Spinal cord (tissue), 10 donors: Measurements from ENCODE around the gene ACADVL. TPM values are rescaled to one million over a fixed set of nuclear protein-coding genes. Genes with fewer than 3 reads are reported as not detected.

Experiments used
- DNase-seq, 6 donors: peaks; one replicate each; pipeline versions ENCODE4 v3.0.0 to v3.0.0-alpha.2; 2013 to 2015; ENCODE audit warnings: low spot score in 6 of 6, low read depth in 4 of 6
- H3K27ac ChIP-seq: one replicate; pipeline ENCODE4 v1.5.1; 2013; ENCODE audit warnings: low read depth, low read length, control low read depth
- H3K27me3 ChIP-seq: one replicate; pipeline ENCODE4 v1.6.1; 2013; ENCODE audit warnings: low read length; ENCODE audit not compliant: control insufficient read depth, insufficient read depth
- H3K36me3 ChIP-seq: one replicate; pipeline ENCODE4 v1.6.1; 2013; ENCODE audit warnings: low read length; ENCODE audit not compliant: control insufficient read depth, insufficient read depth
- H3K4me1 ChIP-seq: one replicate; pipeline ENCODE4 v1.6.1; 2013; ENCODE audit warnings: low read length; ENCODE audit not compliant: control insufficient read depth, insufficient read depth
- H3K4me3 ChIP-seq: one replicate; pipeline ENCODE4 v1.5.1; 2013; ENCODE audit warnings: low read depth, low read length, control low read depth
- H3K9me3 ChIP-seq: one replicate; pipeline ENCODE4 v1.6.1; 2013; ENCODE audit warnings: low read length; ENCODE audit not compliant: control insufficient read depth, insufficient read depth
- WGBS: methylation state at CpG from one replicate; pipeline ENCODE4 v1.1.5; 2013; ENCODE audit warnings: missing lambda C conversion rate; ENCODE audit not compliant: insufficient coverage; 5-methylcytosine and 5-hydroxymethylcytosine counted together
- polyA plus RNA-seq, 2 donors: library from polyadenylated mRNA; unstranded; fragments of 120-200 nt; gene quantifications; one replicate each; pipeline ENCODE4 v1.2.1, GENCODE V29; 2013; ENCODE audit not compliant: insufficient read length in 2 of 2
- total RNA-seq, 2 donors: library from RNA; depleted of rRNA in 1 of 2; stranded (reverse); fragments of 120-200 nt in 1 of 2; fragments of >200 nt in 1 of 2; gene quantifications; one replicate each; pipeline versions ENCODE4 v1.2.3 to v1.2.4, GENCODE V29; 2013 to 2014
- donor health status: healthy.

ACADVL gene
- total and polyA plus RNA-seq, 4 donors, result 131 to 478 (median 418) TPM

GRCh38 chr17:7205561-7205960 is 14.2 kb upstream of the ACADVL start:
- H3K36me3 ChIP-seq, result peaks cover 54% of the 10 kb centered on the region
- no peaks in the 10 kb centered on the region for H3K27me3 ChIP-seq
- peak overlapping the region; percentile 92 for H3K27ac ChIP-seq
- peaks cover 58% of the 10 kb centered on the region for H3K4me1 ChIP-seq
- WGBS, result 10% methylated on average over 11 of the region's 15 CpGs
- H3K9me3 ChIP-seq, result no peaks in the 10 kb centered on the region
- no peak for DNase-seq
- H3K4me3 ChIP-seq, result peak overlapping the region; percentile 71

DNA sequence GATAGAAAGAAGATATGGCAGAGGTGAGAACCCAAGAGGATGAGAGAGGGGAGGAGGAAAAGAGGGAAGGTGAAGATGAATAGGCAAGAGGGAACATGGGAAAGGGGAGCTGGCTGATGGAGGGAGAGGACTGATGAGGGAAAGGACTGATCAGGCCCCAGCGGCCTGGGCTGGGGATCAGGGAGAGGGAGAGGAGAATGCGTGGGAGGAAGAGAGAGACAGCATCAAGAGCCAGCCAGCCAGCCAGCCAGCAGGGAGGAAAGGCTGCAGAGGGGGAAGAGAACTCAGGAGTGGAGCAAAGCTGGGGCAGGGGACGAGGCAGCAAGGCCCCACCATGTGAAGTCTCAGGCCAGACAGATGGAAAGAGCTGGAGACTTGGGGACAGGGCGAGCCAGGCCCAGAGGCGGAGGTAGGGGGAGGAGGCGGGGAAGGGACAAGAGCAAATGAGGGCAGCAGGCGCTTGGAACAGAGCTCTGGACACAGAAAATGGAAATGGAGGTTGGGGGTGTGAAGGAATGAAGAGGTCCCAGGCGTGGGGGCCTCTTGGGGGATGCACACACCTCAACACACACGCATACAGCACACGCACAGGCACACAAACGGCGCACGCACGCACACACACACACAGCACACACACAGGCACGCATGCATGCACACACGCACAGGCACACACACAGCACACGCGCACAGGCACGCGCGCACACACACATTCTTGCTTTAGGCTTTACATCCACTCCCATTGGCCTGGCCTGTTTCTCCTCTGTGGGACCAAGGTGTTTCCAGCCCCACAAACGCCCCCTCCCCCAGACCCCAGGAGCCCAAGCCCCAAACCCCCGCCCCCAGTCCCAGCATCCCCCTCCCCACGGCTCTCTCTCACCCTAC is 12.4 kb upstream of the ACADVL start:
- H3K9me3 ChIP-seq, result no peaks in the 10 kb centered on the region
- peaks cover 71% of the 10 kb centered on the region for H3K4me1 ChIP-seq
- H3K27ac ChIP-seq, result peak overlapping the region; percentile 47
- H3K4me3 ChIP-seq, result no peak overlapping the region
- DNase-seq, result no peak
- H3K27me3 ChIP-seq, result no peaks in the 10 kb centered on the region
- WGBS, result 66% methylated on average over 21 of the region's 24 CpGs
- peaks cover 41% of the 10 kb centered on the region for H3K36me3 ChIP-seq

- peaks cover 78% of the 10 kb centered on the region for H3K4me1 ChIP-seq
- WGBS, result 30% methylated on average over 17 of the region's 21 CpGs
- no peaks in the 10 kb centered on the region for H3K9me3 ChIP-seq
- no peak overlapping the region for H3K4me3 ChIP-seq
- DNase-seq, result no peak
- H3K27me3 ChIP-seq, result no peaks in the 10 kb centered on the region
- no peak overlapping the region for H3K27ac ChIP-seq
- H3K36me3 ChIP-seq, result peaks cover 34% of the 10 kb centered on the region
Observed at GRCh38 chr17:7208027-7208571, 11.6 kb upstream of the ACADVL start.

GRCh38 chr17:7208754-7209460 is 10.8 kb upstream of the ACADVL start:
- 80% methylated on average over 7 of the region's 9 CpGs for WGBS
- Histone ChIP-seq H3K27ac (no peak overlapping the region), H3K4me1 (peaks cover 82% of the 10 kb centered on the region), H3K4me3 (no peak overlapping the region), H3K27me3 (no peaks in the 10 kb centered on the region), H3K36me3 (peaks cover 26% of the 10 kb centered on the region), H3K9me3 (no peaks in the 10 kb centered on the region)
- DNase-seq, result no peak

DNA sequence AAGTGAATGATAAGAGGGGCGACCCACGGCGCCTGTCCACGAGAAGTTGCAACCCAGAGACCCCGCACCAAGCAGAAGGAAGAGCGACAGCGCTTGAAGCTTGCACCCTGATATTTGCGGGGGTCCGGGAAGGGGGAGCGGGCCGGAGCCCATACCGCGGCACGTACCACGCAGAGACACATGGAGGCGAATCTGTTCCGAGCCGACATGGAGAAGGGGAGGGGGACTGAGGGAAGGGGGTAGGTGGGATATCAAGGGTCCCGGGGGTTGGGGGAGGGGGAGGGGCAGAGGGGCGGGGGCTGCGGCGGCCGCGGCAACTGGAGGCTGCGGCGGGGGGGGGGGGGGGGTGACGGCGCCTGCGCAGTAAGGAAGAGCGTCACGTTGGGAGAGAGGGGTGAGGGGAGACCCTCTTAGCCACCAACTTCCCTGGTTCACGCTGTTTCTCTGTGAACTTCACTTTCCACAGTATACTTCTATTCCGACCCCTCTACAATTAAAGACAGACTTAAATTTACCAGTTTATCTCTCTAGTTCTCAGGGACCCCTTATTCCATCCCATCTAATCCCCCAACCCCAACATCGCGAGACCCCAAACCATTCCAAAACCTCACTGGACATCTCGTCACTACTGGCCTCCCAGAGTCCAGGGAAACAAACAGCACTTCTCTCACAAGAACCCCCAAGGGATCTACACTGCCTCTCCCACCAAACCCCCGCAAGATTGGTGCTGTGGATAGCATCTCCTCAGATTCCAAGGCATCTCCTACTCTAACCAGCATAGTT is 8.1 kb upstream of the ACADVL start:
- Histone ChIP-seq H3K4me1 (peaks cover 82% of the 10 kb centered on the region), H3K27me3 (no peaks in the 10 kb centered on the region), H3K4me3 (peak overlapping the region; percentile 14), H3K9me3 (no peaks in the 10 kb centered on the region), H3K36me3 (peaks cover 20% of the 10 kb centered on the region), H3K27ac (no peak overlapping the region)
- 15% methylated on average over 15 of the region's 37 CpGs for WGBS
- DNase-seq, result peak in 1 of 6 donors; percentile 71

DNA sequence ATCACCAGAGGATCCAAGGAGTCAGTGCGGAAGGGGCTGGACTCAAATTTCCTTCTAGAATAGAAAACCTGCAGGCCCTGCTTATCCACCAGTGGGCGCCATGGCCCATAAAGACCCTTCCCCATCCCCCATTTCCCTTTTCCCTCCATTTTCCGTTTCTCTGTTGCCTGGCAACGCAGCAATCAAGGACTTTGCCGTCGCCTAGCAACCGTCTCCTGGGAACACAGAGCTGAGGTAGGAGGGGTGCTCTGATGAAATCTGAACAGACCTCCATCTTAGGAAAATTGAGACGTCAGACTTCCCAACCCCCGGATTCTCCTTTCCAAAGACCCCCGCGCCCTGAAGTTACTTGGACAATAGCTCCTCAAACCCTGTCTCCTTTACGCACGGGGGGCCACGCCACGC is 5.8 kb upstream of the ACADVL start:
- DNase-seq, result peak in 5 of 6 donors; percentile 93 to 100 (median 98)
- 0% methylated on average over 9 of the region's 15 CpGs for WGBS
- Histone ChIP-seq H3K9me3 (no peaks in the 10 kb centered on the region), H3K27ac (peak overlapping the region; percentile 99), H3K27me3 (no peaks in the 10 kb centered on the region), H3K36me3 (peaks cover 4% of the 10 kb centered on the region), H3K4me3 (peak overlapping the region; percentile 72), H3K4me1 (peaks cover 80% of the 10 kb centered on the region)

DNA sequence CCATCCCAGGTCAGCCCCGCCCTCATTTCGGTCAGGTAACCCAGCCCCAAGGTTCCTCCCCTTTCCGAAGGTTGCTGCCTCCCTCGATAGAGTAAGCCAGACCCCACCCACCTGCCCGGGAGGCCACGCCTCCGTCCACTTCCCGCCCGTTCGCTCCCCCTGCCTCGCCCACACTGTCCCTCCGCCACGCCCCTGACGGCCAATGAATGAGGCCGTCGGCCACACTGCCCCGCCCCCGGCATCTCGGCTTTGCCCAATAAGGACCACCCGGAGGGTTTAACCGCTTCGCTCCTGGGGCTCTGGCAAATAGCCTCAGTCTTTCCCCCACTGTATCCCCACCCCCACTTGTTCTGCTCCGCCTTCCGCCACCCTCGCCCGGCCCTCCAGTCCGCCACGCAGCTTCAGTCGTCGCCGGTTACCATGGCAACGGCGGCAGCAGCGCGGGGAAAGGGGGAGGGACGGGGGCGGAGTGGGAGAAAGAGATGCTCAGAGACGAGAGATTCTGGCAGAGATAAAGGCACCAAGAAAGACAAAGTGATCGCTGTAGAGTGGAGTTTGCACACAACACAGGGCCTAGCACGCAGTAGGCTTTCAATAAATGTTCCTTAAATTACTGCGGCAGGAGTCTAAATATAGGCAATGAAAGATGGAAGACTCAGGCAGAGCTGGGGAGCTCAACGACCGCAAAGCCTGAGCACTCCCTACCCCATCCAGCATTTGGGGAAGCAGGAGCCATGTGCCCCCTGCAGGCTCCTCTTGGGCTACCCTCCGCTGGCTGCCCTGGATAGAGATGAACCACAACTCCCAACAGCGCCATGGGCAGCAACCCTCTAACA is 5.2 kb upstream of the ACADVL start:
- DNase-seq, result peak; percentile 91 to 100 (median 98)
- Histone ChIP-seq H3K27ac (peak overlapping the region; percentile 99), H3K4me3 (peak overlapping the region; percentile 72), H3K9me3 (no peaks in the 10 kb centered on the region), H3K4me1 (peaks cover 81% of the 10 kb centered on the region), H3K36me3 (no peaks in the 10 kb centered on the region), H3K27me3 (no peaks in the 10 kb centered on the region)
- 0% methylated on average over 36 of the region's 45 CpGs for WGBS

DNA sequence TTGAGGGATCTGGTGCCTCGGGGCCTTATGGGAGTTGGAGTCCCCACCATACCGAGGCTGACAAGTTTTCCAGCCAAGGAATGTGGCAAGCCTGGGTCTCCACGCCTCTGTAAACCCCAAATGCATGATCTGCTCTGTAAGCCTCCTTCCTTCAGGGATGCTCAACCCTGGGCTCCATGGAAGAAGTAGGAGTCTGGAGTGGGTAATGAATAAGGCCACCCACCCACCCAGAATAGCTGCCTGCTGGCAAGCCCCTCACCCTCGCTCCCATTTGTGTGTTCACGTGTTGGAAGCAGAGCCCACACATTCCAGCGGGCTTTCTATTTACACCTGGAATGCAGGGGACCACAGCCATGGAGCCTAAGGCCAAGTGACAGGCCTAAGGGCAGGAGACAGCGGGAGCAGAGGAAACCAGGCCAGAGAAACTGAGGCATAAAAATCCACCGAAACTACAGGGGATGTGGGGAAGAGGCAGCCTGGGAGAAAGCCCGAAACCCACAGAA is 4.6 kb upstream of the ACADVL start:
- DNase-seq, result peak in 2 of 6 donors; percentile 80 to 85
- Histone ChIP-seq H3K36me3 (no peaks in the 10 kb centered on the region), H3K9me3 (no peaks in the 10 kb centered on the region), H3K4me1 (peaks cover 85% of the 10 kb centered on the region), H3K4me3 (peak overlapping the region; percentile 72), H3K27ac (peak overlapping the region; percentile 99), H3K27me3 (no peaks in the 10 kb centered on the region)
- WGBS, result 0% methylated on average over 6 of the region's 9 CpGs
